GM12878 (cell line): ENCODE measurements around the gene C17orf113. TPM values are rescaled to one million over a fixed set of nuclear protein-coding genes. Genes with fewer than 3 reads are reported as not detected.

Source experiments
- ATAC-seq: fragments of 200-7000 bp; cut with Tn5 transposase; 3 replicates; pipeline ENCODE4 v1.9.1; 2020; ENCODE audit warnings: mild to moderate bottlenecking, moderate library complexity
- BruUV-seq: library from RNA; stranded (reverse); fragments of 400-500 nt; replicated peaks from 2 replicates; lab custom pipeline; 2021; lab: Mats Ljungman, UMichigan
- CTCF ChIA-PET: fragments of 300-600 bp; sonication (Branson Sonifier 250); formaldehyde crosslinking; extraction: SDS; loops from one replicate; lab custom pipeline; 2021; ENCODE audit warnings: inconsistent platforms; lab: Yijun Ruan, JAX
- POLR2A ChIA-PET: fragments of 350-600 bp; formaldehyde crosslinking; extraction: SDS; loops from one replicate; lab custom pipeline; 2021; ENCODE audit warnings: inconsistent platforms; lab: Charles Lee
- RAD21 ChIA-PET: fragments of 300-600 bp; sonication (Branson Sonifier 250); formaldehyde crosslinking; loops from one replicate; lab custom pipeline; 2023; ENCODE audit warnings: antibody characterized with exemption; ENCODE audit not compliant: unreplicated experiment; lab: Charles Lee
- SMC1A ChIA-PET: fragments of 300-600 bp; sonication (Branson Sonifier 250); formaldehyde crosslinking; loops from one replicate; lab custom pipeline; 2023; ENCODE audit not compliant: unreplicated experiment, uncharacterized antibody; lab: Charles Lee
- DNase-seq: peaks from one replicate; pipeline ENCODE4 v3.0.0-alpha.2; 2011; ENCODE audit warnings: low read depth, low spot score
- FAIRE-seq: peaks from 3 replicates; lab custom pipeline; 2011; peaks lifted over from hg19 to GRCh38; lab: Jason Lieb, UNC
- H2AFZ ChIP-seq: 2 replicates; pipeline ENCODE4 v1.6.0; 2011; ENCODE audit warnings: low read depth, low read length, control low read depth; ENCODE audit not compliant: control insufficient read depth
- H3K27ac ChIP-seq: 2 replicates; pipeline ENCODE4 v1.5.1; 2011; ENCODE audit warnings: control low read depth; ENCODE audit not compliant: control insufficient read depth, insufficient read depth
- H3K27me3 ChIP-seq, 2 experiments: replicated peaks in 1 of 2; 2 replicates each; pipeline versions ENCODE4 v1.6.0 to v1.6.1; 2011; ENCODE audit warnings: low read length in 1 of 2; ENCODE audit not compliant: control insufficient read depth in 2 of 2, insufficient read depth in 2 of 2
- H3K36me3 ChIP-seq, 2 experiments: 2 replicates each; pipeline ENCODE4 v1.5.1; 2011; ENCODE audit warnings: low read length in 1 of 2; ENCODE audit not compliant: control insufficient read depth in 2 of 2, insufficient read depth in 2 of 2
- H3K4me1 ChIP-seq: 2 replicates; pipeline ENCODE4 v1.6.1; 2011; ENCODE audit warnings: mild to moderate bottlenecking, low read length, moderate library complexity, mixed read lengths; ENCODE audit not compliant: control insufficient read depth, insufficient read depth
- H3K4me2 ChIP-seq: 2 replicates; pipeline ENCODE4 v1.6.0; 2011; ENCODE audit warnings: control low read depth; ENCODE audit not compliant: control insufficient read depth, insufficient read depth
- H3K4me3 ChIP-seq: fragments of 200-600 bp; sonication (generic); 2 replicates; pipeline ENCODE4 v1.5.1; 2016
- H3K79me2 ChIP-seq: 2 replicates; pipeline ENCODE4 v1.6.0; 2011; ENCODE audit warnings: low read length; ENCODE audit not compliant: control insufficient read depth, insufficient read depth
- H3K9ac ChIP-seq: 2 replicates; pipeline ENCODE4 v1.8.0; 2011; ENCODE audit warnings: low read length, control low read depth, mixed read lengths; ENCODE audit not compliant: control insufficient read depth, insufficient read depth
- H3K9me3 ChIP-seq: replicated peaks from 3 replicates; pipeline ENCODE4 v1.5.1; 2011; ENCODE audit warnings: mild to moderate bottlenecking, low read length; ENCODE audit not compliant: control insufficient read depth, insufficient read depth
- H4K20me1 ChIP-seq: 2 replicates; pipeline ENCODE4 v1.6.0; 2011; ENCODE audit not compliant: control insufficient read depth, insufficient read depth
- ATF7 ChIP-seq: fragments of 450-650 bp; IDR thresholded peaks from 2 replicates; pipeline ENCODE4 v1.6.1; 2016; ENCODE audit warnings: low read depth, mild to moderate bottlenecking
- CEBPZ ChIP-seq: fragments of 150-350 bp; IDR thresholded peaks from 2 replicates; pipeline ENCODE4 v1.6.1; 2016; ENCODE audit warnings: low read depth, low read length
- PKNOX1 ChIP-seq: fragments of 450-650 bp; IDR thresholded peaks from 2 replicates; pipeline ENCODE4 v1.6.1; 2016; ENCODE audit warnings: mild to moderate bottlenecking
- WGBS: methylation state at CpG from one replicate; pipeline ENCODE4 v1.1.6; 2016; ENCODE audit warnings: low lambda C conversion rate; ENCODE audit not compliant: insufficient replicate concordance, insufficient coverage; ENCODE audit errors: missing lambda C conversion rate; 5-methylcytosine and 5-hydroxymethylcytosine counted together
- in situ Hi-C: fragments of 300-500 bp; cut with MboI; formaldehyde crosslinking; loops from 9 replicates; pipeline ENCODE4 v1.14.3; 2018; ENCODE audit warnings: mixed read lengths
- intact Hi-C: fragments of 100-400 bp; cut with micrococcal nuclease; formaldehyde crosslinking; loops from one replicate; pipeline ENCODE4 v1.14.2; 2022; ENCODE audit not compliant: unreplicated experiment
- polyA plus RNA-seq, 11 experiments: library from polyadenylated mRNA; depleted of rRNA in 4 of 11; unstranded in 6 of 11; stranded (reverse) in 5 of 11; fragments of >200 nt; fragmentation: Nextera tagmentation in 4 of 11; fragmentation: Illumina TruSeq in 1 of 11; extraction: Ambion mirVana in 4 of 11; extraction: Trizol in 1 of 11; gene quantifications; 1 replicate in 1 of 11; 2 replicates in 10 of 11; pipeline versions ENCODE4 v1.2.1 to v1.2.3, GENCODE V29; 2011 to 2016; ENCODE audit warnings: inconsistent platforms in 2 of 11, missing spikeins in 2 of 11, low read depth in 1 of 11
- total RNA-seq, 4 experiments: library from RNA; depleted of rRNA in 3 of 4; stranded (reverse); fragments of >200 nt in 3 of 4; fragmentation: Illumina TruSeq in 1 of 4; extraction: Trizol in 1 of 4; gene quantifications; 2 replicates each; pipeline versions ENCODE4 v1.2.1 to v1.2.3, GENCODE V29; 2013 to 2021

The C17orf113 gene
- total and polyA plus RNA-seq, 10 of the 15 experiments (the other 5 are each of a cell fraction or from before 2014, with no cell fraction given) = 0.03 to 0.17 (median 0.08) TPM; not detected in 3

GRCh38 chr17:42034059-42034458 lies 16.3 kb downstream of the C17orf113 start:
- no peak overlapping the region for H3K4me3 ChIP-seq
- H3K9me3 ChIP-seq = no peaks in the 10 kb centered on the region
- DNase-seq = no peak
- ChIA-PET RAD21 (no interaction called here), SMC1A (interaction anchor here (1.6 kb wide), 2 partner anchors 10 to 32 kb away, joined by 3 to 5 read pairs; no protein-coding TSS in a partner anchor), CTCF (interaction anchor here (2.3 kb wide), 1 partner anchor 9 kb away, joined by 9 read pairs; no protein-coding TSS in a partner anchor), POLR2A (no interaction called here)
- no peak overlapping the region for H3K4me2 ChIP-seq
- intact Hi-C loops (no loop called here), in situ Hi-C loops (no loop called here)
- peaks cover 8% of the 10 kb centered on the region; the same call in 1 of the 2 replicates for H3K4me1 ChIP-seq
- WGBS = 13% methylated on average over 5 of the region's 6 CpGs
- H4K20me1 ChIP-seq = no peaks in the 10 kb centered on the region
- H3K79me2 ChIP-seq = no peaks in the 10 kb centered on the region
- no peak overlapping the region for H3K27ac ChIP-seq
- TF ChIP-seq PKNOX1 (no peak), ATF7 (no peak), CEBPZ (no peak)
- FAIRE-seq = no peak
- no peaks in the 10 kb centered on the region for H3K36me3 ChIP-seq
- no peak for ATAC-seq
- no peak overlapping the region; the same call in 1 of the 2 replicates for H2AFZ ChIP-seq
- no TSS peak for BruUV-seq
- no peak overlapping the region for H3K9ac ChIP-seq
- no peaks in the 10 kb centered on the region for H3K27me3 ChIP-seq
